ENCODE measurements around the gene SH3PXD2A. TPM values are rescaled to one million over a fixed set of nuclear protein-coding genes. Genes with fewer than 3 reads are reported as not detected.
"Not testable (repeated sequence)": the region's sequence is repeated elsewhere in the genome, so short reads cannot be mapped to it uniquely, and the experiment has no call there.

SH3PXD2A gene
- total and polyA plus RNA-seq, 10 of the 15 experiments (the other 5 are each of a cell fraction or from before 2014, with no cell fraction given) = 0.63 to 14.0 (median 4.4) TPM

DNA sequence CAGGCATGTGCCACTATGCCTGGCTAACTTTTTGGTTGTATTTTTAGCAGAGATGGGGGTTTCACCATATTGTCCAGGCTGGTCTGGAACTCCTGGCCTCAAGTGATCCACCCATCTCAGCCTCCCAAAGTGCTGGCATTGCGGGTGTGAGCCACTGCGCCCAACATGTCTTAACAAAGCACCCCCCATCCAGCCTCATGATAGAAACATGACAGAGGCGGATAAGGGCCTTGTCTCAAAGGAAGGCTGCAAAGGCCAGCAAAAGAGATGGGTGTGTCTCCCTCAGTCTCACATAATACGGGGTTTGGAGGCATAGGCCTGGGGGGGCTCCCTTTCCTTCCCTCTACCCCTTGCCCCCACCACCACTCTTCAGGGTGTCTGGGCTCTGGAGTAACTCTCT is 93.2 kb downstream of the SH3PXD2A start (continued):
- TF ChIP-seq, protein P1, sequence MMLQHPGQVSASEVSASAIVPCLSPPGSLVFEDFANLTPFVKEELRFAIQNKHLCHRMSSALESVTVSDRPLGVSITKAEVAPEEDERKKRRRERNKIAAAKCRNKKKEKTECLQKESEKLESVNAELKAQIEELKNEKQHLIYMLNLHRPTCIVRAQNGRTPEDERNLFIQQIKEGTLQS (IDR thresholded peaks at IDR 0.05; ENCODE audit: borderline replicate concordance, extremely low read depth, low read depth, low read length) = no peak
- no peak for TF ChIP-seq PAX8 (IDR thresholded peaks at IDR 0.05)
- TF ChIP-seq RBBP5 (conservative IDR thresholded peaks at IDR 0.05) = no peak
- TF ChIP-seq CEBPB (IDR thresholded peaks at IDR 0.05; ENCODE audit: borderline replicate concordance in 1 of 2, low read depth in 2 of 2, low read length in 2 of 2) = no peak
- TF ChIP-seq, protein P2, sequence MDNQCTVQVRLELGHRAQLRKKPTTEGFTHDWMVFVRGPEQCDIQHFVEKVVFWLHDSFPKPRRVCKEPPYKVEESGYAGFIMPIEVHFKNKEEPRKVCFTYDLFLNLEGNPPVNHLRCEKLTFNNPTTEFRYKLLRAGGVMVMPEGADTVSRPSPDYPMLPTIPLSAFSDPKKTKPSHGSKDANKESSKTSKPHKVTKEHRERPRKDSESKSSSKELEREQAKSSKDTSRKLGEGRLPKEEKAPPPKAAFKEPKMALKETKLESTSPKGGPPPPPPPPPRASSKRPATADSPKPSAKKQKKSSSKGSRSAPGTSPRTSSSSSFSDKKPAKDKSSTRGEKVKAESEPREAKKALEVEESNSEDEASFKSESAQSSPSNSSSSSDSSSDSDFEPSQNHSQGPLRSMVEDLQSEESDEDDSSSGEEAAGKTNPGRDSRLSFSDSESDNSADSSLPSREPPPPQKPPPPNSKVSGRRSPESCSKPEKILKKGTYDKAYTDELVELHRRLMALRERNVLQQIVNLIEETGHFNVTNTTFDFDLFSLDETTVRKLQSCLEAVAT (IDR thresholded peaks at IDR 0.05) = no peak
- TF ChIP-seq HDAC6 (IDR thresholded peaks at IDR 0.05; ENCODE audit: unreplicated experiment) = no peak

DNA sequence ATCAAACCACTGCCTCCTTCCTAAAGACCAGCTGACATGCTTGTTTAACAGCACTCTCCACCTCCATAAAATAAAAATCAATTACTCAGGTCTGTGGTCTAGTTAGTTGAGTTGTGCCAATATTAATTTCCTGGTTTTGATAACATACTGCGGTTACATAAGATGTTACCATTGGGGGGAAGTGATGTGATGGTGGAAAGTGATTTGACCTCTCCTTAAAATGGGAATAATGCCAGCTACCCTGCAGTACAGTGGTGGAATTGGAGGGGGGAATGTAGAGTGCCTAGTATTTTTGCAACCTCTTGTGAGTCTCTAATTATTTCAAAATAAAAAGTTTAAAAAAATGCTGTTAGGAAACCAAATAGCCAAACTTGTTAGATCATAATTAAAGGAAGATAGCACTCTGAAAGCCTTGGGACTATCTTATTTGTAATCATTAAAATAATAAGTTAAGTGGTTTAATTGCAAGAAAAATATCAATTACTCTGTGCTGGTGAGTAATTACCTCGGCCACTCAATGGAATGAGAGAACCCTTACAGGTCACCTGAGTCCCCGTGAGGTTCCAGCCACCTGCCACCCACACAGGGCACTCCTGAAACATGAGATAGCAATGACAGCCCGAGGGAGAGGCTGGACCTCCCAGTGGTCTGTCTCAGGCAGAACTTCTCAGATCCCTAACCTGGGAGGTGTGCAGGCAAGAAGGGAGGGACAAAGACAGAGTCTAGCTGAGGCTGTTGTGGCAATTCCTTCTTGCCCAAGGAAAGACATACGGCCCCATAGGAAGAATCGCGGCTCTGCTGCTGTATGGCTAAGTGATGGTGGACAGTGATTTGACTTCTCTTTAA is 94.1 kb downstream of the SH3PXD2A start:
- BruUV-seq (replicated peaks) = no TSS peak
- H3K4me2 ChIP-seq (ENCODE audit: control insufficient read depth, insufficient read depth) = no peak overlapping the region
- ChIA-PET CTCF (interaction anchor here (1.0 kb wide), 1 partner anchor 8 kb away, joined by 3 read pairs; no protein-coding TSS in a partner anchor), POLR2A (no interaction called here), RAD21 (ENCODE audit: unreplicated experiment) (no interaction called here), SMC1A (ENCODE audit: uncharacterized antibody, unreplicated experiment) (interaction anchor here (1.2 kb wide), 1 partner anchor 48 kb away, joined by 3 read pairs; no protein-coding TSS in a partner anchor)
- no peak overlapping the region for H3K4me3 ChIP-seq
- no peak for FAIRE-seq
- H3K9ac ChIP-seq (ENCODE audit: control insufficient read depth, insufficient read depth, low read length) = no peak overlapping the region
- H3K27ac ChIP-seq (ENCODE audit: control insufficient read depth, insufficient read depth) = no peak overlapping the region
- DNase-seq (ENCODE audit: low read depth, low spot score) = no peak
- peaks cover 9% of the 10 kb centered on the region for H3K4me1 ChIP-seq (ENCODE audit: control insufficient read depth, insufficient read depth, low read length)
- in situ Hi-C loops (cut with MboI) (no loop called here), intact Hi-C loops (cut with micrococcal nuclease; ENCODE audit: unreplicated experiment) (no loop called here)
- no peak for ATAC-seq
- H3K9me3 ChIP-seq (replicated peaks; ENCODE audit: control insufficient read depth, insufficient read depth, low read length) = no peaks in the 10 kb centered on the region
- no peak overlapping the region for H2AFZ ChIP-seq (ENCODE audit: control insufficient read depth, low read depth, low read length)
- WGBS (ENCODE audit: insufficient coverage, insufficient replicate concordance, low lambda C conversion rate, missing lambda C conversion rate) = 56% methylated on average over 7 of the region's 7 CpGs
- no peaks in the 10 kb centered on the region for H3K36me3 ChIP-seq (ENCODE audit: control insufficient read depth in 2 of 2, insufficient read depth in 2 of 2, low read length in 1 of 2)
- H3K27me3 ChIP-seq (replicated peaks in 1 of 2; ENCODE audit: control insufficient read depth in 2 of 2, insufficient read depth in 2 of 2, low read length in 1 of 2) = no peaks in the 10 kb centered on the region
- no peaks in the 10 kb centered on the region for H3K79me2 ChIP-seq (ENCODE audit: control insufficient read depth, insufficient read depth, low read length)
- no peaks in the 10 kb centered on the region for H4K20me1 ChIP-seq (ENCODE audit: control insufficient read depth, insufficient read depth)
- TF ChIP-seq FOS (IDR thresholded peaks at IDR 0.05; ENCODE audit: borderline replicate concordance, extremely low read depth, insufficient read length) (no peak), BACH1 (IDR thresholded peaks at IDR 0.05; ENCODE audit: borderline replicate concordance) (no peak), PML (IDR thresholded peaks at IDR 0.05; ENCODE audit: low read length) (no peak), SMC3 (IDR thresholded peaks at IDR 0.05; ENCODE audit: borderline replicate concordance, low read length) (no peak), SIX5 (IDR thresholded peaks at IDR 0.05; ENCODE audit: low read depth, low read length, severe bottlenecking) (no peak), STAT3 (IDR thresholded peaks at IDR 0.05; ENCODE audit: low read depth, low read length) (no peak)

DNA sequence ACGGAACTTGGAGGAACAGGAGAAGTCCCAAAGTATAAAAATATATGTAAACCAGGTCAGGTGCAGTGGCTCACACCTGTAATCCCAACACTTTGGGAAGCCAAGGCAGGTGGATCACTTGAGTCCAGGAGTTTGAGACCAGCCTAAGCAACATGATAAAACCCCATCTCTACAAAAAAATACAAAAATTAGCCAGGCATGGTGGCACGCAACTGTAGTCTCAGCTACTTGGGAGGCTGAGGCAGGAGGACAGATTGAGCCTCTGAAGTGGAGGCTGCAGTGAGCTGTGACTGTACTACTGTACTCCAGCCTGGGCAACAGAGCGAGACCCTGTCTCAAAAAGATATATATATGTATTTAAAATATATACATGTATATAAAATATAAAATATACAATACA is 95.1 kb downstream of the SH3PXD2A start:
- ATAC-seq; H4K20me1 ChIP-seq (ENCODE audit: control insufficient read depth, insufficient read depth); H3K4me3 ChIP-seq; DNase-seq (ENCODE audit: low read depth, low spot score); H3K9me3 ChIP-seq (replicated peaks; ENCODE audit: control insufficient read depth, insufficient read depth, low read length); RAD21 ChIA-PET (ENCODE audit: unreplicated experiment); H3K36me3 ChIP-seq (ENCODE audit: control insufficient read depth in 2 of 2, insufficient read depth in 2 of 2, low read length in 1 of 2); H3K4me2 ChIP-seq (ENCODE audit: control insufficient read depth, insufficient read depth); BruUV-seq (replicated peaks); intact Hi-C loops (cut with micrococcal nuclease; ENCODE audit: unreplicated experiment); H3K79me2 ChIP-seq (ENCODE audit: control insufficient read depth, insufficient read depth, low read length); POLR2A ChIA-PET; FAIRE-seq; H3K9ac ChIP-seq (ENCODE audit: control insufficient read depth, insufficient read depth, low read length); H3K27me3 ChIP-seq (replicated peaks in 1 of 2; ENCODE audit: control insufficient read depth in 2 of 2, insufficient read depth in 2 of 2, low read length in 1 of 2); H3K27ac ChIP-seq (ENCODE audit: control insufficient read depth, insufficient read depth); H3K4me1 ChIP-seq (ENCODE audit: control insufficient read depth, insufficient read depth, low read length); H2AFZ ChIP-seq (ENCODE audit: control insufficient read depth, low read depth, low read length); in situ Hi-C loops (cut with MboI): not testable (repeated sequence)
- 78% methylated on average over 3 of the region's 3 CpGs for whole genome bisulfite sequencing (ENCODE audit: insufficient coverage, insufficient replicate concordance, low lambda C conversion rate, missing lambda C conversion rate)
- CTCF ChIA-PET = interaction anchor here (1.0 kb wide), 1 partner anchor 9 kb away, joined by 3 read pairs; no protein-coding TSS in a partner anchor
- SMC1A ChIA-PET (ENCODE audit: uncharacterized antibody, unreplicated experiment) = interaction anchor here (1.2 to 1.6 kb wide), 2 partner anchors 10 to 47 kb away, joined by 3 read pairs; no protein-coding TSS in a partner anchor

All from GM12878 (cell line).